NCI-H1417 (cell line): ENCODE measurements around the gene MCF2L.
A peak's percentile ranks its signal among the peaks of the same experiment; 100 is the strongest.

ENCODE experiments used
- DNase-seq, 3 experiments: peaks; one replicate each; lab custom pipeline; 2025; lab: John Stamatoyannopoulos, UW

The MCF2L gene

GRCh38 chr13:113033054-113033850 lies 64.2 kb downstream of the MCF2L start:
- no peak for DNase-seq

GRCh38 chr13:113034451-113035212 lies 65.6 kb downstream of the MCF2L start:
- peak in 2 of 3 experiments; percentile 31 to 41 for DNase-seq

GRCh38 chr13:113035213-113035800 lies 66.3 kb downstream of the MCF2L start:
- no peak for DNase-seq

GRCh38 chr13:113036401-113036800 lies 67.4 kb downstream of the MCF2L start:
- no peak for DNase-seq

- no peak for DNase-seq
Observed at GRCh38 chr13:113040031-113040430, 71.0 kb downstream of the MCF2L start.

- no peak for DNase-seq
Observed at GRCh38 chr13:113040597-113041292, 71.7 kb downstream of the MCF2L start.

GRCh38 chr13:113041293-113041690 lies 72.3 kb downstream of the MCF2L start:
- no peak for DNase-seq

- no peak for DNase-seq
Observed at GRCh38 chr13:113041896-113042295, 72.9 kb downstream of the MCF2L start.

GRCh38 chr13:113042456-113042855 lies 73.4 kb downstream of the MCF2L start:
- DNase-seq, result no peak

GRCh38 chr13:113043001-113043630 lies 74.1 kb downstream of the MCF2L start:
- DNase-seq, result no peak

- DNase-seq, result no peak
Observed at GRCh38 chr13:113043931-113044330, 74.9 kb downstream of the MCF2L start.

- no peak for DNase-seq
Observed at GRCh38 chr13:113044391-113045114, 75.5 kb downstream of the MCF2L start.

GRCh38 chr13:113045251-113046127 lies 76.5 kb downstream of the MCF2L start:
- DNase-seq, result no peak

- no peak for DNase-seq
Observed at GRCh38 chr13:113046128-113046882, 77.3 kb downstream of the MCF2L start.

GRCh38 chr13:113046883-113047244 lies 77.8 kb downstream of the MCF2L start:
- peak in 1 of 3 experiments; percentile 28 for DNase-seq

GRCh38 chr13:113047587-113047986 lies 78.6 kb downstream of the MCF2L start:
- DNase-seq, result no peak

- no peak for DNase-seq
Observed at GRCh38 chr13:113048766-113049165, 79.8 kb downstream of the MCF2L start.

GRCh38 chr13:113049521-113049941 lies 80.5 kb downstream of the MCF2L start:
- DNase-seq, result no peak

- no peak for DNase-seq
Observed at GRCh38 chr13:113049981-113050380, 81.0 kb downstream of the MCF2L start.
